Fibroblast of skin of scalp (primary cell): ENCODE measurements around the gene MKRN2OS.
"Not testable (repeated sequence)": the region's sequence is repeated elsewhere in the genome, so short reads cannot be mapped to it uniquely, and the experiment has no call there.

Experiments
- DNase-seq: peaks from one replicate; pipeline ENCODE4 v3.0.0-alpha.2; 2013

The MKRN2OS gene

DNA sequence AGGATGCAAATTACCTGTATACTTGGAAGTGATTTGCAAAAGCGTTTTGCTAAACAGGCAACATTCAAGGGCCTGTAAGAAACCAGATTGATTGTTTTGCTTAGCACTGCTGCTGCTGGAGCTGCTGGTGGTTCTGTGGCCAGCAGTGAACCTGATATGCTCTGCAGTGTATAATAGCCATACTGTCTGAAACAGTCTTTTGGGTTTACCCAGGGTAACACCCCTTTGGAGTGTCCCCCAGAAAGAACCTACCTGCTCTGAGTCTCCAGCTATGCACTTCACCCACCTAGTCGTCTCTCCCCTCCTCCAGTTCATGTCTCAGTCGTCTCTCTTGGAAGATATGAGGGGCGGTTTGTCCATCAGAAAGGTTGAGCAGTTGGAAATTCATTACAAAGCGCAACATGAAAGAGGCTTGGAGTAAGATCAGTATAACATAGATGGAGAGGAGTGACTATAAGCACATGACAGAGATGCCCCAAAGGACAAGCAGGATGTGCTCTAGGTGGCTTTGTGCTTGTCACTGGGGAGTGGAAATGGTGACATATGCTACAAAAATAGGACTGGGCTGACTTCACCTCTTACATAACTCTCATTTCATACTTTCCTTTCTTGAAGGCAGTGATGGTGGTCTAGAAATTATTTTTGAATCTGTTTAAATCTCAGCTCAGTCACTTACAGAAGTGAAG is 15.3 kb upstream of the MKRN2OS start:
- DNase-seq, result no peak

GRCh38 chr3:12559520-12559919 is 14.2 kb upstream of the MKRN2OS start:
- no peak for DNase-seq

- DNase-seq, result no peak
Observed at GRCh38 chr3:12558706-12559105, 13.4 kb upstream of the MKRN2OS start.

DNA sequence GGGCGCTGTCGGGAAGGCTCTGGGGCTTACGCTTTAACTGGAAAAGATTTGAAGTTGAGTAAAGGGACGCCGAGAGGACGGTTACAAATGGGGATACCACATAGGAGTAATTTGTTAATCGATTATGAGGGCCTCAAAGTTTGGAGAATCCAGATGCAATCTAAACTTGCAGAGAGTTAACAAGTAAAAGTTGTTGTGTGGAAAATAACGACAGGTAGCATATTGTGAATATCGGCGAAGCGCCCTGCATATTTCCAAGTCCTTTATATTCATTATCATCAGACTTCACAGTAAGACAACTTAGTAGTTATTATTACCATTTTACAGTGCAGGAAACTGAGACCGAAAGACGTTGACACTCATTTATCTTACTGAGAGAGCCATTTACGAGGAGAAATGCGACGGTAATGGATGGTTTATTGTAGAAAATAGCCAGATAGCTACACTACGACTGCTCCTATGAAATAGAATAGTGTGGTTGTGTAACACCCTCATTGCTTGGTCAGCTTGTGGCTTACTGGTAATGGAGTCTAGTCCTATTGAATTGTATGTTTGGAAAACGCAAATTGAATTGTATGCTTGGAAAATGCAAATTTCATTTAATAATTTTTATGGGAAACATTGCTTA is 12.3 kb upstream of the MKRN2OS start:
- DNase-seq, result peak; percentile 29

- peak; percentile 88 for DNase-seq
Observed at GRCh38 chr3:12556690-12557472, 11.6 kb upstream of the MKRN2OS start, which contains the start of gene MKRN2. MKRN2 (plus strand) TSS chr3:12557087; CDS start chr3:12557151, 64 bp downstream.

DNA sequence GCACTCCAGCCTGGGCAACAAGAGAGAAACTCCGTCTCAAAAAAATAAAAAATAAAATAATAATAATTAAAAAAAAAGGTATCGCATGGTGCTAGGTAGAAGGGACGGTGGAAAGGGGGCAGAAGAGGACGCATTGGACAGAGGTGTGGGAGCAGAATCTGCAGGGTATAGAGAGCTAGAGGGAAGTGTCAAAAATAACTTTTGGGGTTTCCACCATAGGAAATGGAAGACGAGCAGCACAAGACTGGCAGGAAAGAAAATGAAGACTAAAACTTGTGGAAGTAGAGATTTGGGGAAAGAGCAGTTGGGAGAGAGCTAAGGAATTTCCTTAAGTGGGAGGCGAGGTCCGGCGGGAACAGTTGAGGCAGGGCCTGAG is 11.0 kb upstream of the MKRN2OS start:
- DNase-seq, result no peak

- DNase-seq, result peak; percentile 47
Observed at GRCh38 chr3:12553921-12554391, 8.7 kb upstream of the MKRN2OS start.

- DNase-seq, result no peak
Observed at GRCh38 chr3:12549971-12550760, 4.9 kb upstream of the MKRN2OS start.

GRCh38 chr3:12544652-12545472 is 437 bp downstream of the MKRN2OS start:
- no peak for DNase-seq

- DNase-seq, result not testable (repeated sequence)
Observed at GRCh38 chr3:12543497-12543896, 1.8 kb downstream of the MKRN2OS start.

DNA sequence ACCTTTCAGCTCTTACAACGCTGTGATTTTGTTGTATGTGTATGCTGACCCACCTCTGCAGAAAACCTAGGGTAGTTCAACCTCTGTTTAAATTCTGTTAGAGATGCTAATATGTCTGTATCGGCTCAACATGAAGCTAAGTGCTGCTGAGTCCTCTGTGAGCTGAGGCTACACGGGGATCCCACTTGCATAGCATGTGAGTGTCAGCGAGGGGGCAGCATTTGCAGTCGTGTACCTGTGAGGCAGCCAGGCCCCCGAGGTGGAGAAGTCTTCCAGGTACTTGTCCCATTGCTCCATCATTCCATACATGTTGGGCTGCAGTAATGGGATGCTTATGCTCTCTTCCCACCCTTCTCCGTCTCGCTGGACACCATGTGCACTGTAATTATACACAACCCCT is 3.7 kb downstream of the MKRN2OS start:
- no peak for DNase-seq

GRCh38 chr3:12536423-12536822 is 8.9 kb downstream of the MKRN2OS start:
- DNase-seq, result peak; percentile 18

DNA sequence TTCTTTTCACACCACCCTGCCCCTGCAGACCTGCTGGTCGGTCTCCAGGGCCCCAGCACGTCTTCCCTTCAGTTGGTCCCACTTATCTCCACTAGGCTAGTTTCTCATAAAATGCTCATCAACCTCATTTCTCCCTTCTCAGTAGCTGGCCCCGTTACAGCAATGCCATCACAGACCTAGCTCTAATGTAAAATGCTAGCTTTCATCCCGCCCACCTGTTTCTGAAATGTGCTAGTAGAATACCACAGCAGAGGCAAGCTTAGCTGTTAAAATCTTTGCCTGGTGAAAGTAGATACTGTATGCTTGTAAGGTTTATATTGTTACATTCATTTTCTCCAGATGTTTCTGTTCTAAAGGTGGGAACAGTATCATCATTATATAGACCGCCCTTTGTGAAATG is 13.1 kb downstream of the MKRN2OS start:
- DNase-seq, result no peak

- no peak for DNase-seq
Observed at GRCh38 chr3:12527757-12528143, 17.5 kb downstream of the MKRN2OS start.

DNA sequence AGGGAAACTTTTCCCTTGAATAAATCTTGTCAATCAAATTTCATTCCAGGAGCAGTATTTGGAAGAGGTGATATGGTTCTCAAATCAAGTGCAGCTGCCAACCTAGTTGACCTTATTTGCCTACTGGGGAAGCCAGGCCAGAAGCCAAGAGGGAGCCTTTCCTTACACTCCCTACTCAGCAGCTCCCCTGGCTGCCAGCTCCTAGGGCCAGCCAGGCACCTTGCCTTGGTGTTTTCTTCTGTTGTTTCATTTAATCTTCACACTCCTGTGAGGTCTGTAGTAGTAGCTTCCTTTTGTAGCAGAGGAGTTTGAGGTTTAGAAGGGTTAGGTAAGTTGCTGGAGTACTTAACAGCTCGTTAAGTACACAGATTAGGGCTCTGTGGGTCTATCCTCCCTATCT is 22.6 kb downstream of the MKRN2OS start:
- DNase-seq, result no peak

DNA sequence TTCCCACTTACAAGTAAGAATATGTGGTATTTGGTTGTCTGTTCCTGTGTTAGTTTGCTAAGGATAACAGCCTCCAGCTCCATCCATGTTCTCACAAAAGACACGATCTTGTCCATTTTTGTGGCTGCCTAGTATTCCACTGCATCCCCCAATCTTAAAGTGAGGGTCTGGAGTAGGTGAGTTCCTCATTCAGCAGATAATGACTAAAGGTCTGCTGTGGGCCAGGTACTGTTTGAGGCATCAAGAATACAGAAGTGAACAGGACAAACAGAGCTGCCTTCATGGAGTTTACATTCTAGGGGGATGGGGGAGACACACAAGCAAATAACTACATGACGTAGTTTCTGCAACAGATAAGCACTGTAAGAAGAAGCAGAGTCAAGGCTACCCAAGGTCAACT is 24.3 kb downstream of the MKRN2OS start:
- no peak for DNase-seq

DNA sequence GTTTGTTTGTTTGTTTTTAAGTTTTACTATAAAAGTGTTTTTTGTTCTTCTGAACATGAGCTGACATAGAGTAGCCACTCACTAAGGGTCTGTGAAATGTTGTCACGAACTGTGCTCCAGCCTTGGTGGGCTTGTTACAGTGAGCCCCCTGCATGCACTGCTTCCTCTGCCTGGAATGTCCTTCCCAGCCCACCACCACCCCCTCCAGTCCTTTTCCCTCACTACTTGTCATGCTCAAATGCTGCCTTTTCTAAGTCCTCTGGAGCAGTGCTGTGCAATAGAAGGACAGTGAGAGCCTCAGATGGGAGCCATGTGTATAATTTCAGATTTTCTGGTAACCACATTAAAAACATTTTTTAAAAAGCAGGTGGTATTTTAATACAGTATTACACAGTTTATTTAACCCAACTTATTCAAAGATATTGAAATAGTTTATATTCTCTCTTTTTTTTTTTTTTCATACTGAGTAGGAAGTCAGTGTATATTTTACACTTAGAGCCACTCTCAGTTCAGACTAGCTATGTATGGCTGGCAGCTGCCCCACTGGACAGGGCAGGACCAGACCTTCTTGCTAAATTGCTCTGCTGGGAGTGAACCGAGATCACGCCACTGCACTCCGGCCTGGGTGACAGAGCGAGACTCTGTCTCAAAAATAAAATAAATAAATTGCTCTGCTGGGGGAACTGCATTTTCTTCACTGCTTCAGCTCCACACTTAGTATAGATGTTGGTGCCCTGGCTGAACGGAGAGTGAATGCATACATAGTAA is 26.9 kb downstream of the MKRN2OS start:
- no peak for DNase-seq

- DNase-seq, result no peak
Observed at GRCh38 chr3:12516873-12517272, 28.4 kb downstream of the MKRN2OS start.

DNA sequence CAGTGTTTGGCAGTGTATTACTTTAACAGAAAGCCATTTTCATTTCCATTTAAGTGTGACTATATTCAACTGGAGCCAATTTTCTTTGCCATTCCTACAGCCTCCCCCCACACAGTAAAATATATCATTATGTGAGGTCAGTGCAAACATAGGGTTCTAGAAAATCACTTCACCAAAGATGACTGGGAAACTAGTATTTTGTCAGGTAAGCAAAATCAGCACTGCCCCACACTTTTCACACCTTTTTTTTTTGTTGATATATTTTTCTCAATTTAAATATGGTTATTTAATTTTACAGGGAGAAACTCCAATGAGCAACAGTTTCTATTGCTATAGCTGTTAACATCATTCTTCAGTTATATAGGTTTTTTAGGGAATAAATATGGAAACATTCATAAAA is 29.7 kb downstream of the MKRN2OS start:
- DNase-seq, result no peak

GRCh38 chr3:12513694-12514446 is 31.4 kb downstream of the MKRN2OS start:
- DNase-seq, result no peak
